Medulla oblongata (tissue), 1 donor: Measurements from ENCODE around the gene TMEM74B.
"Not testable (repeated sequence)": the region's sequence is repeated elsewhere in the genome, so short reads cannot be mapped to it uniquely, and the experiment has no call there.

Experiments
- DNase-seq: peaks from one replicate; pipeline ENCODE4 v3.0.0-alpha.2; 2015; ENCODE audit errors: extremely low spot score

TMEM74B gene

GRCh38 chr20:1178623-1179022, 6.2 kb downstream of the TMEM74B start:
- no peak for DNase-seq

DNA sequence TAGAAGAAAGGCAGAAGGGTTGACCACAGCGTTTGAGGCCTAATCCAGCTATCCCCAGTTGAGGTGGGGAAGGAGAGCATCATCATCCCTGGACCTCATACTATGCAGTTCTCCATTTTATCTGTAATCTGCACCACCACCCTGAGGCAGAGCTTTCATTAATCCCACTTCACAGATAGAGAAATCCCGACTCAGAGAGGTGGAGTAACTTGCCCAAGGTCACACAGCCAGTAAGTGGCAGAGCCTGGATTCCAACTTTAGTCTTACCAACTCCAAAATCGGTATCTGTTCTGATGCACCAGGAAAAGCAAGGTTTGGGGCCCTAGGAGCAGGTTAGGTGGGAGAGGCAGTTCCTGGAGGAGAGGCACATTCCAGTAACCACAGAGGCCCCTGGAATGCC, 6.7 kb downstream of the TMEM74B start:
- DNase-seq: no peak

DNA sequence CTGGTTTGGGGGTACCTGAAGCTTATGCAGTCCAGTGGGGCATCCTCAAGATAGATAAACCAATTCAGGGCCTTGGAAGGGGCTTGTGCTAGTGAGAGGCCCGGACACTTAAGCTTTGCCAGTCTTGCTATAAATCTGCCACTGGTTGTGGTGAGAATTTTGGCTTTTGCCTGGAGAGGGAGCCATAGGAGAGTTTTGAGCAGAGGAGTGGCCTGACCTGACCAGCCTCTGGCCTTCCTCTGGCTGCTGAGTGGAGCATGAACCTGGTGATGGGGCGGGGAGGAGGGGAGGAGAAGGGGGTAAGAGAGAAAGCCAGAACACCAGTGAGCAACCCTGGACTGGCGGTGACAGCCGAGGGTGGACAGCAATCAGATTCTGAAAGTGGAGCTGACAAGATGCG, 7.1 kb downstream of the TMEM74B start:
- DNase-seq: no peak

GRCh38 chr20:1174787-1175186, 10.0 kb downstream of the TMEM74B start:
- no peak for DNase-seq

DNA sequence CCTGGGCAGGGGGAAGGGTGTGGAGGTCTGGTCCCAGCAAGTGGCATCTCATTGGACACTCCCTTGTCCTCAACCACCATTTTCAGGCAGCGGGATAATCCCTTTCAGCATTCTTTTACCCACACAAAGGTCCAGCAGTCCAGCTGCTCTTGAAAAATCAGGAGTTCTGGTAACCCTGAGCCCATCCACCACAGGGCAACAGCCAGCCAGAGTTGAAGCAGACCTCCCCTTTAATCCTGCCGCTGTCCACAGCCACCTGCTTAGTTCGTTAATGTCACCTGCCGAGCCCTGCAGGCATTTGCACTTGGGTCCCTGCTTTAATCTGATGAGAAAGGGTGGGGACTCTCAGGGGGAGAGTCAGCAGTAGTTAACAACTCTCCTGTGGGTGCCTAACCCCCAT, 11.1 kb downstream of the TMEM74B start:
- DNase-seq: no peak

GRCh38 chr20:1171461-1172093, 13.2 kb downstream of the TMEM74B start:
- DNase-seq: no peak

- DNase-seq: no peak
These were observed 15.6 kb downstream of the TMEM74B start for GRCh38 chr20:1169224-1169623.

DNA sequence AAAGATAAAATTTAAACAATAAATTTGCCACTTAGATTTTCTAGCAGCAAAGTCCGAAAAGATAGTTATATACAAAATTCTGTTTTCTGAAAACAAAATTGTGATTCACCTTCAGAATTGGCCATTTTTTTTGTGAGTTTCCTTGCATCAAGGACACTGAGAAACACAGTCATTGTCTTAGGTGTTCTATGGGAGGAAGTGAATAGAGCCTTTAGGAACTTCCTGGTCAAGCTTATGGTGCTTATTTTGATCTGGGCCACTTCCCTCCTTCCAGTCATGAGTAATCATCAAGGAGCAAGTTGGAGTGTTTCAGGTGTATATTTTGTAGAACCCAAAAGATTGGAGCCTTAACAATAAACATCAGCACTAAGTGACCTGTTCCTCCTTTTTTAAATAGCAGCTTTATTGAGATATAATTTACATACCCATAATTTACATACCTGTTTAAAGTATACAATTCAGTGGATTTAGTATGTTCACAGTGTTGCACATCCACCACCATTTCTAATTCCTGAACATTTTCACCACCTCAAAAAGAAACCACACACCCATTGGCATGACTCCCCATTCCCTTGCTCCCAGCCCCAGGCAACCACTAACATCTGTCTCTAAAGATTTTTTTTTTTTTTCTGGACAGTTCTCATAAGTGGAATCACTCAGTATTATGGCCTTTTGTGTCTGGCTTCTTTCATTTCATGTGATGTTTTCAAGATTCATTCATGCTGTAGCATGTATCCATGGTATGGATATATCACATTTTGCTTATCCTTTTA, 17.6 kb downstream of the TMEM74B start:
- no peak for DNase-seq

DNA sequence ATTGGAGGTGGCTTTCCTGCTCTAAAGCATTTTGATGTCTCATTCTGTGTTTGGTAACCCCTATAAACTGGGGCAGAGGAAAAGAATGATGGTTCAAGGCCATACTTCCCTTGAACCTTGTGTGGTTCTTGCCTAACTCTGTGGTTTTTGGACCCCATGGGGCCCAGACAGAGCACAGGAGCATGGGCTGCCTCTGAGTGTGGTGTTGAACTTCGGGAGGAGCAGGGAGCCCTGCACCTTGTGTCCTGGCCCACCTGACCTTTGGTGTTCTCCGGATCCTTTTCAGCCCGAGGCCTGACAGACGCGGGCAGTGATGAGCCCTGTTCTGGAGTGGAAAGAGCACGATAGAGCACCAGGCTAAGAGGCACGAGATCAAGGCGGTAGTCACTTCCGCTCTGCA, 18.8 kb downstream of the TMEM74B start:
- no peak for DNase-seq

DNA sequence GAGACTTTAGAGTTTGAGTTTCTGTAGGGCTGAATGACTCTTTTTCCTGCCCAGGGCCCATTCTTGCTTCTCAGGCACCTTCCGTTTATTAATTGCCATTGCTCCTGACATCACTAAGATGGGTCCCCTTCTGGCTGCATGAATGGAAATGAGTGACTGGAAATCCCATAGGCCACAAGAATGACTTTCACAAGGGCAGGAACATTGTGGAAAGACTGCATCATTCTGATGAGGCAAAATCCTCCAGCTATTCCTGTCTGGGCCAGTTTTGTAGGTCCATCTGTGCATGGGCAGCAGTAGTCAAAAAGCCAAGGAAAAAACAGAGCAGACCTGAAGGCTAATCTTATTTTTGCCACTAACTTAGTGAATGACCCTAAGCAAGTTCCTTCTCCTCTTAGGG, 19.3 kb downstream of the TMEM74B start:
- no peak for DNase-seq

GRCh38 chr20:1164871-1165270, 19.9 kb downstream of the TMEM74B start:
- DNase-seq: no peak

- no peak for DNase-seq
These were observed 21.1 kb downstream of the TMEM74B start for GRCh38 chr20:1163653-1164052.

GRCh38 chr20:1163105-1163504, 21.7 kb downstream of the TMEM74B start:
- no peak for DNase-seq

- no peak for DNase-seq
These were observed 23.8 kb downstream of the TMEM74B start for GRCh38 chr20:1160991-1161390.

DNA sequence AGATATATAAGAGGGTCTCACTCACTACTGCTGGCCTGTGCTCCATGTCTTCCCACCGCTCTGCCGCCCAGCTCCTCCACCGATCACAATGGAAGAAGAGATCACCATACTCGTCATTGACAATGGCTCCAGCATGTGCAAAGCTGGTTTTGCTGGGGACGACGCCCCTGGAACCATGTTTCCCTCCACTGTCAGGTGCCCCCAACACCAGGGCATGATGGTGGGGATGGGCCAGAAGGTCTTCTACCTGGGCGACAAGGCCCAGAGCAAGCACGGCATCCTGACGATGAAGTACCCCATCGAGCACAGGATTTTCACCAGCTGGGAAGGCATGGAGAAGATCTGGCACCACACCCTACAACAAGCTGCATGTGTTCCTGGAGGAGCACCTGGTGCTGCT, 24.3 kb downstream of the TMEM74B start:
- no peak for DNase-seq

GRCh38 chr20:1155342-1155741, 29.4 kb downstream of the TMEM74B start:
- no peak for DNase-seq

- no peak for DNase-seq
These were observed 30.1 kb downstream of the TMEM74B start for GRCh38 chr20:1154691-1155090.

DNA sequence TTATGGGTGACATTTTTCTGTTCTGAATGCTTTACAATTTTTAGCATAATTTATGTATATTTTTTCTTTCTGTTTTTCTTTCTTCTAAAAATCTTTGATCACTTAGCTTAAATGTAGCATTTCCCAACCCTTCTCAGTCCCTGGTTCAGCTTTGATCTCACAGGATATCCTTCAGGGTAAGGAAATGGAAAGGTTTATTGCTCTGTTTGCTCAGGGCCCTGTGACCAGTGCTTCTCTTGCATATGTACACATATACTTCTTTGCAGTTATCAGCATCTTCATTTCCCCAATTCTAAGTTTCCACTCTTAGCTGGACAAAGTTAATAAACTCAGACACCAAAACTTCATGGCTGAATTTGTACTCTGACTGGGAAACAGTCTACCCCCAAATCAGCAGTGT, 30.6 kb downstream of the TMEM74B start:
- no peak for DNase-seq

DNA sequence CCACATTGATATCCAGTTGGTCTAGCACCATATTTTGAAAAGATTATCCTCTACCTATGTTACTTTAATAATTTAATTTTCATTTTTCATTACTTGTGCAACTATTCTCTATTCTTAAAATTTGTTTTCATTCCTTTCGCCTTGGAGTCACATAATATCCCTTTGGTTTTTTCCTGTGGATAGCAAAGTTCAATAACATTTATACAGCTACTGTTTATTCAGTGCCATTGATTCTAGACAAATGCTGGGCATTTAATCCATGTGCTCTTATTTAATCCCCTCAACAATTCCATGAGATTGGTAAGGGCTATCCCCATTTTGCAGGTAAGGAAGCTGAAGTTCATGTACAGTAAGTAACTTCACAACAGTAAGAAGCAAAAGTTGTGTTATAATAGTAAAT, 33.8 kb downstream of the TMEM74B start:
- no peak for DNase-seq

DNA sequence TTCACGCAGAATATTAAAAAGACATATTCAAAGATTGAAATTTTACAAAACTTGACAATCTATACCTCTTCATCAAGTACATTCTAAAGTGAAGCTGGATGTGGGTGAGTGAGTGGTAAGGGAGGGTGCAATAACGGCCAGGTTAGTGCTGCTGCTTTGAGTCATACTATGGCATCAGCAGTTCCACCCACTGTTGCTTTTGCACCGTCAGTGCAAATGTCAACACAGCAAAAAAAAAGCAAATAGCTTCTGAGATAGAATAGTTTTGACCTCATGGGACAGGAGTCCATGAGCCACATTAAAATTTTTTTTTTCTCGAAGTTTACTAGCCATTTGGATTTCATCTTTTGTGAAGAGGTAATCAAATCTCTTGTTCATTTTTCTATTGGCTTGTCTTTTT, 34.6 kb downstream of the TMEM74B start:
- DNase-seq: no peak

DNA sequence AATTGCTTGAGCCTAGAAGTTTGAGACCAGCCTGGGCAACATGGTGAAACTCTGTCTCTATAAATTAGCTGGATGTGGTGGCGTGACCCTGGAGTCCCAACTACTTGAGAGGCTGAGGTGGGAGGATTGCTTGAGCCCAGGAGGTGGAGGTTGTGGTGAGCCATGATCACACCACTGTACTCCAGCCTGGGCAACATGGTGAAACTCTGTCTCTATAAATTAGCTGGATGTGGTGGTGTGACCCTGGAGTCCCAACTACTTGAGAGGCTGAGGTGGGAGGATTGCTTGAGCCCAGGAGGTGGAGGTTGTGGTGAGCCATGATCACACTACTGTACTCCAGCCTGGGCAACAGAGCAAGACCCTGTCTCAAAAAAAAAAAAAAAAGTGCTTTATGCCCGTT, 35.0 kb downstream of the TMEM74B start:
- DNase-seq: not testable (repeated sequence)

DNA sequence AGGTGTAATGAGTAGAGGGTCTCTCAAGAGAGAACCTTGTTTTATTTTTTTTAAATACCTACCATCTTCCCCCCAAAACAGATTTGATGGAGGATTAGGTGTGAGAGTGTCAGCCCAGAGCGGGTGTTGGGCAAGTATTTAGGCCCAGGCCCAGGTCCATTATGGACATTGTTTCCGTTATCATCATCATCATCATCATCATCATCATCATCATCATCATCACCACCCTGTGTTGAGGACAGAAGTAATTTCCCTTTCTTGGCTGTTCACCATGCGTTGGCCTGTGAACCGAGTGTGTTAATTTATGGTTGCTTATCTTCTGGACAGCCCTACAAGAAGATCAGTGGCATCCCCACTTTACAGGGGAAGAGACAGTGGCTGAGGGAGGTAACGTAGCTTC, 37.8 kb downstream of the TMEM74B start:
- no peak for DNase-seq

- no peak for DNase-seq
These were observed 40.2 kb downstream of the TMEM74B start for GRCh38 chr20:1144401-1145172.
